AG04450 (cell line): ENCODE measurements around the gene ANP32B. TPM values are rescaled to one million over a fixed set of nuclear protein-coding genes. Genes with fewer than 3 reads are reported as not detected.
"Not testable (repeated sequence)": the region's sequence is repeated elsewhere in the genome, so short reads cannot be mapped to it uniquely, and the experiment has no call there.

Experiments used
- CTCF ChIA-PET: fragments of 300-600, 350-600 bp; formaldehyde crosslinking; extraction: SDS; loops from one replicate; lab custom pipeline; 2022; ENCODE audit warnings: antibody characterized with exemption, inconsistent platforms; lab: Charles Lee
- POLR2A ChIA-PET: fragments of 350-600 bp; formaldehyde crosslinking; extraction: SDS; loops from one replicate; lab custom pipeline; 2021; ENCODE audit warnings: antibody characterized with exemption, inconsistent platforms; lab: Yijun Ruan, JAX
- DNase-seq: peaks from one replicate; pipeline ENCODE4 v3.0.0-alpha.2; 2011; ENCODE audit warnings: low read depth, low spot score
- H3K27ac ChIP-seq: one replicate; pipeline ENCODE4 v1.5.1; 2012; ENCODE audit warnings: low read depth, low read length, control low read depth
- H3K27me3 ChIP-seq: one replicate; pipeline ENCODE4 v1.6.0; 2012; ENCODE audit warnings: low read length; ENCODE audit not compliant: control insufficient read depth, insufficient read depth
- H3K4me3 ChIP-seq: 2 replicates; pipeline ENCODE4 v1.5.1; 2011; ENCODE audit warnings: mild to moderate bottlenecking, low read depth, low read length, control low read depth
- H3K9me3 ChIP-seq: 2 replicates; pipeline ENCODE4 v1.5.1; 2012; ENCODE audit warnings: low read length; ENCODE audit not compliant: control insufficient read depth, insufficient read depth
- polyA plus RNA-seq: library from polyadenylated mRNA; depleted of rRNA; stranded (reverse); fragments of >200 nt; gene quantifications from 2 replicates; pipeline ENCODE4 v1.2.3, GENCODE V29; 2011
- TF ChIP-seq, protein P1 (sequence below): IDR thresholded peaks from 2 replicates; pipeline ENCODE4 v1.5.1; 2011; ENCODE audit warnings: low read depth, low read length, control low read depth, inconsistent platforms

ANP32B gene
- polyA plus RNA-seq, 1 experiment, result 59.0 TPM

- ChIA-PET POLR2A (no interaction called here), CTCF (interaction anchor here (0.6 kb wide), 1 partner anchor 58 kb away, joined by 3 read pairs; no protein-coding TSS in a partner anchor)
- Histone ChIP-seq H3K27me3 (no peaks in the 10 kb centered on the region), H3K4me3 (no peak overlapping the region), H3K27ac (no peak overlapping the region), H3K9me3 (no peaks in the 10 kb centered on the region)
- TF ChIP-seq, protein P1, sequence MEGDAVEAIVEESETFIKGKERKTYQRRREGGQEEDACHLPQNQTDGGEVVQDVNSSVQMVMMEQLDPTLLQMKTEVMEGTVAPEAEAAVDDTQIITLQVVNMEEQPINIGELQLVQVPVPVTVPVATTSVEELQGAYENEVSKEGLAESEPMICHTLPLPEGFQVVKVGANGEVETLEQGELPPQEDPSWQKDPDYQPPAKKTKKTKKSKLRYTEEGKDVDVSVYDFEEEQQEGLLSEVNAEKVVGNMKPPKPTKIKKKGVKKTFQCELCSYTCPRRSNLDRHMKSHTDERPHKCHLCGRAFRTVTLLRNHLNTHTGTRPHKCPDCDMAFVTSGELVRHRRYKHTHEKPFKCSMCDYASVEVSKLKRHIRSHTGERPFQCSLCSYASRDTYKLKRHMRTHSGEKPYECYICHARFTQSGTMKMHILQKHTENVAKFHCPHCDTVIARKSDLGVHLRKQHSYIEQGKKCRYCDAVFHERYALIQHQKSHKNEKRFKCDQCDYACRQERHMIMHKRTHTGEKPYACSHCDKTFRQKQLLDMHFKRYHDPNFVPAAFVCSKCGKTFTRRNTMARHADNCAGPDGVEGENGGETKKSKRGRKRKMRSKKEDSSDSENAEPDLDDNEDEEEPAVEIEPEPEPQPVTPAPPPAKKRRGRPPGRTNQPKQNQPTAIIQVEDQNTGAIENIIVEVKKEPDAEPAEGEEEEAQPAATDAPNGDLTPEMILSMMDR, result no peak
- DNase-seq, result no peak
These were observed 33.1 kb downstream of the ANP32B start for GRCh38 chr9:98016137-98016680.

DNA sequence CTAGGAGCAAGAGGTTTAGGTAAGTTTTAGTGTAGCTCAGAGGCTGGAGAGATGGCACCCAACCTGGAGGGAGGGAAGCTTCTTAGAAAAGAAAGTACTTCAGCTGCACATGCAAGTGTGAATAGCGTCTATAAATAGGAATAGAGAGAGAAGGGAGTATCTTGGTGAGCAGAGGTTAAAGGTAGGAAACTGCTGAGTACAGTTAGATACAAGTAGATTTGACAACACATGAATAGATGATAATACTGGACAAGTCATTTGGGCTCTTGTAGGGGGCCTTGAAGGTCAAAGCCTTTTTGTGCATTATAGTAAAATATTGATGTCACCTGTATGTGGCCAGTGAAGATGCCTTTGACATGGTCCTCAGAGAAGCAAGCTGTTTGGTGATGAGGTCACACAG lies 34.2 kb downstream of the ANP32B start:
- H3K27ac ChIP-seq, result no peak overlapping the region
- H3K9me3 ChIP-seq, result no peaks in the 10 kb centered on the region
- ChIA-PET CTCF (interaction anchor here (1.1 kb wide), 1 partner anchor 95 kb away, joined by 7 read pairs; the partner anchor contains the start of gene TRMO), POLR2A (no interaction called here)
- no peak for DNase-seq
- H3K4me3 ChIP-seq, result no peak overlapping the region
- TF ChIP-seq, protein P1, result no peak
- no peaks in the 10 kb centered on the region for H3K27me3 ChIP-seq

DNA sequence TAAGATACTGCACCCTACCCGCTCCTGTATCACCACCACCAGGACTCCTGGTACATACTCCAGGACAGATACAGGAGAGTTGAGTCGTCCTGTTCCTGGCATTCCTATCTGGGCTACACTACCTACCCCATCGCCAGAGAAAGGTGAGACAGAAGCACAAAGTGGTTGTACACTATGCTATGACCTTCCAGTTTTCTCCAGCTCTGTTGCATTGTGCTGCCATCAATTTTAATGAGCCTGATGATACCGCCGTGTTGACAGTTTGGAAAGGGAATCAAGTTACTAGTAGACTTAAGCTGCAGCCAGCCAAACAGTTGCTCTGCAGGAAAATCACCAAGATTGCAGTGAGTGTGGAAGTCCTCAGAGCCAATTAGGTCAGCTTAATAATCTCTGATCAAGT lies 35.2 kb downstream of the ANP32B start:
- H3K27ac ChIP-seq, result no peak overlapping the region
- H3K9me3 ChIP-seq, result no peaks in the 10 kb centered on the region
- TF ChIP-seq, protein P1, result no peak
- H3K4me3 ChIP-seq, result no peak overlapping the region
- CTCF ChIA-PET, result no interaction called here
- no peak for DNase-seq
- no peaks in the 10 kb centered on the region for H3K27me3 ChIP-seq
- POLR2A ChIA-PET, result no interaction called here

GRCh38 chr9:98019098-98019497 lies 36.0 kb downstream of the ANP32B start:
- no peak for DNase-seq
- ChIA-PET CTCF (no interaction called here), POLR2A (no interaction called here)
- H3K9me3 ChIP-seq, result no peaks in the 10 kb centered on the region
- no peak overlapping the region for H3K27ac ChIP-seq
- no peaks in the 10 kb centered on the region for H3K27me3 ChIP-seq
- TF ChIP-seq, protein P1, result no peak
- no peak overlapping the region for H3K4me3 ChIP-seq

DNA sequence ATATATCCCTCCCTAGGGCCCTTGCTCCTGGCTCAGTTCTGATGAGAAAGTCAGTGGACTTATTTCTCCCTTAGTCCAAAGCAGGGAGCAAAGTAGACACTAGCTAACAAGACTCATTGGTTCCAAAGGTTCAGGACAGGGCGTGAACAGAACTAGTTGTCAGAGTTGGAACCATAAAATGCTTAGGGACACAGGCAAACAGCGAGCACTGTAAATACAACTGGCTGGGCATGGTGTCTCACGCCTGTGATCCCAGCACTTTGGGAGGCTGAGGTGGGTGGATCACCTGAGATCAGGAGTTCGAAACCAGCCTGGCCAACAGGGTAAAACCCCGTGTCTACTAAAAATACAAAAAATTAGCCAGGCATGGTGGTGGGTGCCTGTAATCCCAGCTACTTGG lies 36.7 kb downstream of the ANP32B start:
- H3K4me3 ChIP-seq, DNase-seq, H3K27ac ChIP-seq, H3K9me3 ChIP-seq, POLR2A ChIA-PET, H3K27me3 ChIP-seq: not testable (repeated sequence)
- CTCF ChIA-PET, result interaction anchor here (1.4 kb wide), 1 partner anchor 14 kb away, joined by 4 read pairs; no protein-coding TSS in a partner anchor
